Kidney epithelial cell (primary cell): ENCODE data around the gene INTS12. TPM values are rescaled to one million over a fixed set of nuclear protein-coding genes. Genes with fewer than 3 reads are reported as not detected.

ENCODE experiments used
- DNase-seq: peaks from one replicate; pipeline ENCODE4 v3.0.0-alpha.2; 2010; ENCODE audit warnings: low read depth
- H3K27me3 ChIP-seq: 2 replicates; pipeline ENCODE4 v1.6.0; 2011; ENCODE audit warnings: low read length; ENCODE audit not compliant: control insufficient read depth, insufficient read depth
- H3K36me3 ChIP-seq: 2 replicates; pipeline ENCODE4 v1.5.1; 2011; ENCODE audit warnings: low read length; ENCODE audit not compliant: control insufficient read depth, insufficient read depth
- H3K4me3 ChIP-seq: 2 replicates; pipeline ENCODE4 v1.5.1; 2011; ENCODE audit warnings: low read depth, mild to moderate bottlenecking, control low read depth, low read length
- total RNA-seq: library from RNA; depleted of rRNA; stranded (reverse); fragments of >200 nt; gene quantifications from 2 replicates; pipeline ENCODE4 v1.2.3, GENCODE V29; 2015
- TF ChIP-seq, protein P1 (sequence below): IDR thresholded peaks from 2 replicates; pipeline ENCODE4 v1.5.1; 2011; ENCODE audit warnings: mild to moderate bottlenecking, moderate library complexity, low read length, control low read depth, inconsistent platforms; ENCODE audit not compliant: insufficient read depth, poor library complexity, severe bottlenecking

Gene INTS12
- total RNA-seq, 1 donor from 2014 or later, result 30.7 TPM

DNA sequence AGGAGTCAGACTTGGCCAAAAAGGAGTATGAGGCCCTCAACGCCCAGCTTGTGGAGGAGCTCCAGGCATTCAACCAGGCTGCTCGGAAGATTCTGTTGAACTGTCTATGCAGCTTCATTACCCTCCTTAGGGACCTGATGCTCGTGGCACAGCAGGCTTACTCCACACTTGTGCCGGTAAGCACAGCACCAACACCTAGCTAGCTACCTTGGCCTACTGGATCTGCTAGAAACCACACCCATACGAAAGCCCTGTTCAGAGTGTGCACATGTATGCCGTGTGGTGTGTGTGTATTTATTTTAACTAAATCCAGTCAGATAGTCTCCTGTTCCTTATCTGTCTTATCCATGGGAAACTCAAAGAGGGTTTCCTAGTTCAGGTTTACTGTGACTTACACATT, 49.3 kb downstream of the INTS12 start:
- Histone ChIP-seq H3K27me3 (no peaks in the 10 kb centered on the region), H3K4me3 (no peak overlapping the region), H3K36me3 (no peaks in the 10 kb centered on the region)
- no peak for DNase-seq
- TF ChIP-seq, protein P1, sequence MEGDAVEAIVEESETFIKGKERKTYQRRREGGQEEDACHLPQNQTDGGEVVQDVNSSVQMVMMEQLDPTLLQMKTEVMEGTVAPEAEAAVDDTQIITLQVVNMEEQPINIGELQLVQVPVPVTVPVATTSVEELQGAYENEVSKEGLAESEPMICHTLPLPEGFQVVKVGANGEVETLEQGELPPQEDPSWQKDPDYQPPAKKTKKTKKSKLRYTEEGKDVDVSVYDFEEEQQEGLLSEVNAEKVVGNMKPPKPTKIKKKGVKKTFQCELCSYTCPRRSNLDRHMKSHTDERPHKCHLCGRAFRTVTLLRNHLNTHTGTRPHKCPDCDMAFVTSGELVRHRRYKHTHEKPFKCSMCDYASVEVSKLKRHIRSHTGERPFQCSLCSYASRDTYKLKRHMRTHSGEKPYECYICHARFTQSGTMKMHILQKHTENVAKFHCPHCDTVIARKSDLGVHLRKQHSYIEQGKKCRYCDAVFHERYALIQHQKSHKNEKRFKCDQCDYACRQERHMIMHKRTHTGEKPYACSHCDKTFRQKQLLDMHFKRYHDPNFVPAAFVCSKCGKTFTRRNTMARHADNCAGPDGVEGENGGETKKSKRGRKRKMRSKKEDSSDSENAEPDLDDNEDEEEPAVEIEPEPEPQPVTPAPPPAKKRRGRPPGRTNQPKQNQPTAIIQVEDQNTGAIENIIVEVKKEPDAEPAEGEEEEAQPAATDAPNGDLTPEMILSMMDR, result no peak

DNA sequence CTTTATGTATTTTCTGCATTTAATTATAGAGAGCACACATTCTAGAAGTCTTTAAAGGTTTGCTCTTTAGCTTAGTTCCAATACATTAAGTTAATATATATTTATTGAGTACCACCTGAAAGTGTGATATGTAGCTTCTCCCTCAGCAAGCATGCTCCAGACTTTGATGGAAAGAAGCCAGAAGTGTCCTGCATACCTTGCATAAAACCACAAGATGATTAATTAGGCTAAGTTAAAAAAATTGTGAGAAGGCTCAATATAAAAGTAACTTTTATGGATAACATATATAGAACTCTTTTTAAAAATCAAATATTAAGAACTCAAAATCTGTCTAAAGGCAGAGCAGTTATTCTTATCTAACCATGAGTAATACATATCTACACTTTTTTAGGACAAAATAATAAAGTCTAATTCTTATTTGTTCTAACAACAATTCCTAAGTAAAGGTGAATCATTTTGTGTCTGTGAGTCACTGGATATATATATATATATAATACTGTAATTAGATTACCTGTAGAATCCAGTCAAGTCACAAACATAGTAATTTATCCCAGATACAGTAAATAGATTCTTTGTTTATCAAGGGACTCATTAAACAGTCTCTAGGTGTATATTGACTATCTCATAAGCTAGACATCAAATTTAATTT, 51.2 kb downstream of the INTS12 start:
- H3K36me3 ChIP-seq, result no peaks in the 10 kb centered on the region
- TF ChIP-seq, protein P1, result no peak
- DNase-seq, result no peak
- H3K4me3 ChIP-seq, result no peak overlapping the region
- no peaks in the 10 kb centered on the region for H3K27me3 ChIP-seq

DNA sequence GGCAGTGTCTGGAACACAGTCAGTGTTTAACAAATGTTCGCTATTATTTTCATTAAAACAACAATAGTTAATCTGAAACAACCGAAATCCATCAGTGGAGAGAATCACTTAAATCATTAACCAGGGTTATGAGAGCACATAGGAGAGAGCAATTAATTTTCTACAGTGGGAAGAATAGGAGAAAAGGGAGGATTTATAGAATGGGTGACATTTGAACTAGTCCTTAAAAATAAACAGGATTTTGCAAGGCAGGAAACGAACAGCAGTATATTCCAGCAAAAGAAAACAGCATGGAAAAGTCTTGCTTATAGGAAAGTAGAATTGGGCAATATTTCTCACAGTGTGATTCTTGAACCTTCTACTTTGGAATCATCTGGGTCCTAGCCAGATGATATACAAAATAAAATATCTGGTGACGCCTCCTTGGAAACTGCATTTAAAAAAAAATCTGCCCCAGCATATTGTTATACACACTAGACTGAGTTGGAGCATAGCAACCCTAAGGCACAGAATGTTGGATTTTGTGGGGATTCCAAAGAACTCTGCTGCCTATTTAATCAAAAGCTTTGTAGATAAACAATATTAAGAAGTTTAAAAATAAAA, 56.1 kb downstream of the INTS12 start:
- TF ChIP-seq, protein P1, result no peak
- H3K36me3 ChIP-seq, result no peaks in the 10 kb centered on the region
- DNase-seq, result no peak
- H3K27me3 ChIP-seq, result no peaks in the 10 kb centered on the region
- no peak overlapping the region for H3K4me3 ChIP-seq

DNA sequence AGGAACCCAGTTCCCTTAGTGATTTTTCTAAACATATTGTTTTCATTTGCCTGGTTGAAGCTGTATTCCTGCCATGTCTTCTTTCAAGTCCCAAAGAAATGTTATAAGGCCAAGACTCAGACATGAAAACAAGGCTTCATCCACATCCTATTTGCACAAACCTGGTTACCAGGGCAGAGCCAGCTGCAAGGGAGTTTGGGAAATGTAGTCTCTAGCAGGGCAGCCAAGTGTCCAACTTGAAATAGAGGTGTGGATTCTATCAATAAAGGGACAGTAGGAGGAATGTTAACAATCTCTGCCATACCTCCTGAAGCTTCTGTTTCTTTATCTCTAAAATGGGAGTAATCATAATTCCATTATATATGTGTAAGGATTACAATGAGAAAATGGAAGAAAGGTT, 56.6 kb downstream of the INTS12 start:
- no peaks in the 10 kb centered on the region for H3K36me3 ChIP-seq
- TF ChIP-seq, protein P1, result no peak
- H3K27me3 ChIP-seq, result no peaks in the 10 kb centered on the region
- no peak for DNase-seq
- no peak overlapping the region for H3K4me3 ChIP-seq

DNA sequence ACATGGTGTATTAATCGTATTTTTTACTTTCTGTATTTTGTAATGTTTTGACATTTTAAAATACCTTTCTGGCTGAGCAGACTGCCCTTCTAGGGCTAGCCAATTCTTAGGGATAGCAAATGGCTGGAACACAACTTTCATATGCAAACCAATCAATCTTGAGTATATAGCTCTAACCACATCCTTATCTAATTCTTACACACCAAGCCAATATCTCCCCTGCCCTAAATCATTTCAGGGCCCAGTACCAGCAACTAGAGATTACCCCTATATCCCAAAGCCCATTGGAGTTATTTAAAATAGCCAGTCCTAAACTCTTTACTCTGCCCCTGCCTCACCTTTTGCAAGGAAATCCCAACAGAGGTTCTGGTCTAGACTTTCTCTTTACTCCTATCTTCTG, 58.3 kb downstream of the INTS12 start:
- H3K4me3 ChIP-seq, result no peak overlapping the region
- TF ChIP-seq, protein P1, result no peak
- H3K36me3 ChIP-seq, result no peaks in the 10 kb centered on the region
- no peak for DNase-seq
- no peaks in the 10 kb centered on the region for H3K27me3 ChIP-seq

DNA sequence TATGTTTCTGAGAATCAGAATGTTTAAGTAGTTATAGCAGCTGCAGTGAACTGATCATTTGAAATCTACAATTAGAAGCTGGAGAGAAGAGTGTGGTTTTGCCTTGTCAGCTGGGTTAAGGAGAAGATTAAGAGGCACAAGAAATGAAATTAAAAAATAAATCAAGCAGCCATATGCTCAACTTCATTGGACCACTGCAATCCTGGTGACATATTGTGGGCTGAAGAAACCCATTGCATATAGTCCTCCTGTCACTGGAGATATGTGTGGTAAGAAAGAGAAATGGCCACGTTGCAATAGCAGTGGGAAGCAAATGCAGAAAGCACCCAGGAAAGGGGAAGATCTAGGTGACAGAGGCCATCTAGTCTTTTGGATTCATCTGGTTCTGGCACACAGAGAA, 63.0 kb downstream of the INTS12 start:
- TF ChIP-seq, protein P1, result no peak
- H3K4me3 ChIP-seq, result no peak overlapping the region
- no peaks in the 10 kb centered on the region for H3K27me3 ChIP-seq
- H3K36me3 ChIP-seq, result no peaks in the 10 kb centered on the region
- no peak for DNase-seq
